ENCODE results near the gene USP17L30. TPM values are rescaled to one million over a fixed set of nuclear protein-coding genes. Genes with fewer than 3 reads are reported as not detected.
"Not testable (repeated sequence)": the region's sequence is repeated elsewhere in the genome, so short reads cannot be mapped to it uniquely, and the experiment has no call there.

USP17L30 gene, protein sequence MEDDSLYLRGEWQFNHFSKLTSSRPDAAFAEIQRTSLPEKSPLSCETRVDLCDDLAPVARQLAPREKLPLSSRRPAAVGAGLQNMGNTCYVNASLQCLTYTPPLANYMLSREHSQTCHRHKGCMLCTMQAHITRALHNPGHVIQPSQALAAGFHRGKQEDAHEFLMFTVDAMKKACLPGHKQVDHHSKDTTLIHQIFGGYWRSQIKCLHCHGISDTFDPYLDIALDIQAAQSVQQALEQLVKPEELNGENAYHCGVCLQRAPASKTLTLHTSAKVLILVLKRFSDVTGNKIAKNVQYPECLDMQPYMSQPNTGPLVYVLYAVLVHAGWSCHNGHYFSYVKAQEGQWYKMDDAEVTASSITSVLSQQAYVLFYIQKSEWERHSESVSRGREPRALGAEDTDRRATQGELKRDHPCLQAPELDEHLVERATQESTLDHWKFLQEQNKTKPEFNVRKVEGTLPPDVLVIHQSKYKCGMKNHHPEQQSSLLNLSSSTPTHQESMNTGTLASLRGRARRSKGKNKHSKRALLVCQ
- total RNA-seq = not detected
- polyA plus RNA-seq = not detected
- long read RNA-seq, donor 1, partial matches to known transcripts = 0 of 1 reads
- long read RNA-seq, donor 1, other reads (novel, unspliced or antisense) = 0 of 1 reads
- long read RNA-seq, donor 2 = 0 reads
- long read RNA-seq, donor 3 = 0 reads
- long read RNA-seq, donor 4 = 0 reads
- long read RNA-seq, donor 5 = 0 reads

DNA sequence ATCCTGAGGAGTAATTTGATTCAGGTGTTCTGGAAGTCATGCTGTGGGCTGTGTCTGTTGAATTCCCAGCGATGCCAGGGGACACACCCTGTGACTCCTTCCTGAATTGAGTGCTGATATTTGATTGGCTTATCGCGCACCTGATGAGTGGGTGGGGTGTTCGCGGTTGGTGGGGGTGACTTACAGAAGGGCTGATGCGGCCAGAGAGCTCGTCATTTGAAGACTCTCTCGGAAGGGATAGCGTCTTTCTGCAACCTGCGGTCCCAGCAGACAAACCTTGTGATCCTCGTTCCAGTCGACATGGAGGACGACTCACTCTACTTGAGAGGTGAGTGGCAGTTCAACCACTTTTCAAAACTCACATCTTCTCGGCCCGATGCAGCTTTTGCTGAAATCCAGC lies at the start of gene USP17L30:
TSS of gene USP17L30 (plus strand) at position 301 of the 400 bp plus-strand sequence. CDS start at position 301, 0 bp downstream.
- not testable (repeated sequence) for H3K9ac ChIP-seq (ENCODE audit: insufficient read depth in 1 of 2, low read length in 2 of 2); H3K9me3 ChIP-seq (ENCODE audit: control insufficient read depth in 4 of 4, insufficient read depth in 3 of 4, low read length in 3 of 4); H3K4me1 ChIP-seq (ENCODE audit: control insufficient read depth in 5 of 5, insufficient read depth in 5 of 5, low read length in 5 of 5); H3K4me3 ChIP-seq; H3K27ac ChIP-seq (ENCODE audit: low read depth in 1 of 2, low read length in 1 of 2); H3K36me3 ChIP-seq (ENCODE audit: control insufficient read depth in 4 of 4, insufficient read depth in 4 of 4, low read length in 4 of 4); ATAC-seq (ENCODE audit: insufficient read depth, low FRiP score); DNase-seq; H3K27me3 ChIP-seq (ENCODE audit: control insufficient read depth in 3 of 3, insufficient read depth in 3 of 3, low read length in 2 of 3)
- WGBS, 2 donors = no CpG with 5 or more reads among the region's 15 CpGs

DNA sequence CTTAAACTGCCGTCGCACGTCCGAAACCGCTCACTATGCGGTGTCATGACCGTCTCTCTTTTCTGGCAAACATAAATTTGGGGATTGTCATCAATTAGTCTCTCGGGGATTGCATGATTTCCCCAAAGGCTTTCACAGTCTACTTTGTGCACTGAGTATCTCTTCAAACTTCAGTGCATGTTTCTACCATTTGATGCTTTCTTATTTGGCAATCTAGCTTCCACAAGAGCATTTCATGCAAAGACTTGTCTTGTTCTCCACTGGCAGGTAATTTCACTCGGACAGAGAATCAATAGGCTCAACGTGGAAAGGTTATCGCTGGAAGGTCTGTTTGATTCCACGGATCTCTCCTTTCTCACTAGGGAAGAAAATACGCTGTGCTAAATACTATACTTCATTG lies 38.7 kb upstream of the USP17L30 start:
- 86 to 90% methylated on average over 1 of the region's 13 CpGs for WGBS, 2 donors
- ATAC-seq (ENCODE audit: insufficient read depth, low FRiP score); H3K9ac ChIP-seq (ENCODE audit: insufficient read depth in 1 of 2, low read length in 2 of 2); H3K4me3 ChIP-seq; H3K9me3 ChIP-seq (ENCODE audit: control insufficient read depth in 4 of 4, insufficient read depth in 3 of 4, low read length in 3 of 4); H3K36me3 ChIP-seq (ENCODE audit: control insufficient read depth in 4 of 4, insufficient read depth in 4 of 4, low read length in 4 of 4); H3K27me3 ChIP-seq (ENCODE audit: control insufficient read depth in 3 of 3, insufficient read depth in 3 of 3, low read length in 2 of 3); H3K27ac ChIP-seq (ENCODE audit: low read depth in 1 of 2, low read length in 1 of 2); DNase-seq; H3K4me1 ChIP-seq (ENCODE audit: control insufficient read depth in 5 of 5, insufficient read depth in 5 of 5, low read length in 5 of 5): not testable (repeated sequence)

DNA sequence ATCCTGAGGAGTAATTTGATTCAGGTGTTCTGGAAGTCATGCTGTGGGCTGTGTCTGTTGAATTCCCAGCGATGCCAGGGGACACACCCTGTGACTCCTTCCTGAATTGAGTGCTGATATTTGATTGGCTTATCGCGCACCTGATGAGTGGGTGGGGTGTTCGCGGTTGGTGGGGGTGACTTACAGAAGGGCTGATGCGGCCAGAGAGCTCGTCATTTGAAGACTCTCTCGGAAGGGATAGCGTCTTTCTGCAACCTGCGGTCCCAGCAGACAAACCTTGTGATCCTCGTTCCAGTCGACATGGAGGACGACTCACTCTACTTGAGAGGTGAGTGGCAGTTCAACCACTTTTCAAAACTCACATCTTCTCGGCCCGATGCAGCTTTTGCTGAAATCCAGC lies 38.1 kb upstream of the USP17L30 start, which contains the start of gene USP17L24:
TSS of gene USP17L24 (plus strand) at position 301 of the 400 bp plus-strand sequence. CDS start at position 301, 0 bp downstream.
- H3K27me3 ChIP-seq (ENCODE audit: control insufficient read depth in 3 of 3, insufficient read depth in 3 of 3, low read length in 2 of 3); H3K4me1 ChIP-seq (ENCODE audit: control insufficient read depth in 5 of 5, insufficient read depth in 5 of 5, low read length in 5 of 5); H3K27ac ChIP-seq (ENCODE audit: low read depth in 1 of 2, low read length in 1 of 2); H3K36me3 ChIP-seq (ENCODE audit: control insufficient read depth in 4 of 4, insufficient read depth in 4 of 4, low read length in 4 of 4); H3K9ac ChIP-seq (ENCODE audit: insufficient read depth in 1 of 2, low read length in 2 of 2); DNase-seq; H3K9me3 ChIP-seq (ENCODE audit: control insufficient read depth in 4 of 4, insufficient read depth in 3 of 4, low read length in 3 of 4); H3K4me3 ChIP-seq; ATAC-seq (ENCODE audit: insufficient read depth, low FRiP score): not testable (repeated sequence)
- WGBS, 2 donors = no CpG with 5 or more reads among the region's 15 CpGs

DNA sequence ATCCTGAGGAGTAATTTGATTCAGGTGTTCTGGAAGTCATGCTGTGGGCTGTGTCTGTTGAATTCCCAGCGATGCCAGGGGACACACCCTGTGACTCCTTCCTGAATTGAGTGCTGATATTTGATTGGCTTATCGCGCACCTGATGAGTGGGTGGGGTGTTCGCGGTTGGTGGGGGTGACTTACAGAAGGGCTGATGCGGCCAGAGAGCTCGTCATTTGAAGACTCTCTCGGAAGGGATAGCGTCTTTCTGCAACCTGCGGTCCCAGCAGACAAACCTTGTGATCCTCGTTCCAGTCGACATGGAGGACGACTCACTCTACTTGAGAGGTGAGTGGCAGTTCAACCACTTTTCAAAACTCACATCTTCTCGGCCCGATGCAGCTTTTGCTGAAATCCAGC lies 33.3 kb upstream of the USP17L30 start, which contains the start of gene USP17L25:
TSS of gene USP17L25 (plus strand) at position 301 of the 400 bp plus-strand sequence. CDS start at position 301, 0 bp downstream.
- H3K4me1 ChIP-seq (ENCODE audit: control insufficient read depth in 5 of 5, insufficient read depth in 5 of 5, low read length in 5 of 5); H3K9ac ChIP-seq (ENCODE audit: insufficient read depth in 1 of 2, low read length in 2 of 2); H3K27me3 ChIP-seq (ENCODE audit: control insufficient read depth in 3 of 3, insufficient read depth in 3 of 3, low read length in 2 of 3); H3K9me3 ChIP-seq (ENCODE audit: control insufficient read depth in 4 of 4, insufficient read depth in 3 of 4, low read length in 3 of 4); DNase-seq; ATAC-seq (ENCODE audit: insufficient read depth, low FRiP score); H3K4me3 ChIP-seq; H3K36me3 ChIP-seq (ENCODE audit: control insufficient read depth in 4 of 4, insufficient read depth in 4 of 4, low read length in 4 of 4); H3K27ac ChIP-seq (ENCODE audit: low read depth in 1 of 2, low read length in 1 of 2): not testable (repeated sequence)
- no CpG with 5 or more reads among the region's 15 CpGs for WGBS, 2 donors

DNA sequence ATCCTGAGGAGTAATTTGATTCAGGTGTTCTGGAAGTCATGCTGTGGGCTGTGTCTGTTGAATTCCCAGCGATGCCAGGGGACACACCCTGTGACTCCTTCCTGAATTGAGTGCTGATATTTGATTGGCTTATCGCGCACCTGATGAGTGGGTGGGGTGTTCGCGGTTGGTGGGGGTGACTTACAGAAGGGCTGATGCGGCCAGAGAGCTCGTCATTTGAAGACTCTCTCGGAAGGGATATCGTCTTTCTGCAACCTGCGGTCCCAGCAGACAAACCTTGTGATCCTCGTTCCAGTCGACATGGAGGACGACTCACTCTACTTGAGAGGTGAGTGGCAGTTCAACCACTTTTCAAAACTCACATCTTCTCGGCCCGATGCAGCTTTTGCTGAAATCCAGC lies 28.6 kb upstream of the USP17L30 start, which contains the start of gene USP17L26:
TSS of gene USP17L26 (plus strand) at position 301 of the 400 bp plus-strand sequence. CDS start at position 301, 0 bp downstream.
- H3K9ac ChIP-seq (ENCODE audit: insufficient read depth in 1 of 2, low read length in 2 of 2); H3K4me3 ChIP-seq; H3K27ac ChIP-seq (ENCODE audit: low read depth in 1 of 2, low read length in 1 of 2); ATAC-seq (ENCODE audit: insufficient read depth, low FRiP score); H3K27me3 ChIP-seq (ENCODE audit: control insufficient read depth in 3 of 3, insufficient read depth in 3 of 3, low read length in 2 of 3); H3K4me1 ChIP-seq (ENCODE audit: control insufficient read depth in 5 of 5, insufficient read depth in 5 of 5, low read length in 5 of 5); H3K36me3 ChIP-seq (ENCODE audit: control insufficient read depth in 4 of 4, insufficient read depth in 4 of 4, low read length in 4 of 4); H3K9me3 ChIP-seq (ENCODE audit: control insufficient read depth in 4 of 4, insufficient read depth in 3 of 4, low read length in 3 of 4); DNase-seq: not testable (repeated sequence)
- WGBS, 2 donors = no CpG with 5 or more reads among the region's 15 CpGs

DNA sequence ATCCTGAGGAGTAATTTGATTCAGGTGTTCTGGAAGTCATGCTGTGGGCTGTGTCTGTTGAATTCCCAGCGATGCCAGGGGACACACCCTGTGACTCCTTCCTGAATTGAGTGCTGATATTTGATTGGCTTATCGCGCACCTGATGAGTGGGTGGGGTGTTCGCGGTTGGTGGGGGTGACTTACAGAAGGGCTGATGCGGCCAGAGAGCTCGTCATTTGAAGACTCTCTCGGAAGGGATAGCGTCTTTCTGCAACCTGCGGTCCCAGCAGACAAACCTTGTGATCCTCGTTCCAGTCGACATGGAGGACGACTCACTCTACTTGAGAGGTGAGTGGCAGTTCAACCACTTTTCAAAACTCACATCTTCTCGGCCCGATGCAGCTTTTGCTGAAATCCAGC lies 23.8 kb upstream of the USP17L30 start, which contains the start of gene USP17L5:
TSS of gene USP17L5 (plus strand) at position 301 of the 400 bp plus-strand sequence. CDS start at position 301, 0 bp downstream.
- not testable (repeated sequence) for H3K9me3 ChIP-seq (ENCODE audit: control insufficient read depth in 4 of 4, insufficient read depth in 3 of 4, low read length in 3 of 4); H3K9ac ChIP-seq (ENCODE audit: insufficient read depth in 1 of 2, low read length in 2 of 2); H3K27ac ChIP-seq (ENCODE audit: low read depth in 1 of 2, low read length in 1 of 2); H3K27me3 ChIP-seq (ENCODE audit: control insufficient read depth in 3 of 3, insufficient read depth in 3 of 3, low read length in 2 of 3); H3K4me3 ChIP-seq; DNase-seq; H3K4me1 ChIP-seq (ENCODE audit: control insufficient read depth in 5 of 5, insufficient read depth in 5 of 5, low read length in 5 of 5); ATAC-seq (ENCODE audit: insufficient read depth, low FRiP score); H3K36me3 ChIP-seq (ENCODE audit: control insufficient read depth in 4 of 4, insufficient read depth in 4 of 4, low read length in 4 of 4)
- no CpG with 5 or more reads among the region's 15 CpGs for WGBS, 2 donors

DNA sequence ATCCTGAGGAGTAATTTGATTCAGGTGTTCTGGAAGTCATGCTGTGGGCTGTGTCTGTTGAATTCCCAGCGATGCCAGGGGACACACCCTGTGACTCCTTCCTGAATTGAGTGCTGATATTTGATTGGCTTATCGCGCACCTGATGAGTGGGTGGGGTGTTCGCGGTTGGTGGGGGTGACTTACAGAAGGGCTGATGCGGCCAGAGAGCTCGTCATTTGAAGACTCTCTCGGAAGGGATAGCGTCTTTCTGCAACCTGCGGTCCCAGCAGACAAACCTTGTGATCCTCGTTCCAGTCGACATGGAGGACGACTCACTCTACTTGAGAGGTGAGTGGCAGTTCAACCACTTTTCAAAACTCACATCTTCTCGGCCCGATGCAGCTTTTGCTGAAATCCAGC lies 19.1 kb upstream of the USP17L30 start, which contains the start of gene USP17L27:
TSS of gene USP17L27 (plus strand) at position 301 of the 400 bp plus-strand sequence. CDS start at position 301, 0 bp downstream.
- not testable (repeated sequence) for H3K27me3 ChIP-seq (ENCODE audit: control insufficient read depth in 3 of 3, insufficient read depth in 3 of 3, low read length in 2 of 3); H3K4me1 ChIP-seq (ENCODE audit: control insufficient read depth in 5 of 5, insufficient read depth in 5 of 5, low read length in 5 of 5); ATAC-seq (ENCODE audit: insufficient read depth, low FRiP score); H3K27ac ChIP-seq (ENCODE audit: low read depth in 1 of 2, low read length in 1 of 2); DNase-seq; H3K9me3 ChIP-seq (ENCODE audit: control insufficient read depth in 4 of 4, insufficient read depth in 3 of 4, low read length in 3 of 4); H3K9ac ChIP-seq (ENCODE audit: insufficient read depth in 1 of 2, low read length in 2 of 2); H3K4me3 ChIP-seq; H3K36me3 ChIP-seq (ENCODE audit: control insufficient read depth in 4 of 4, insufficient read depth in 4 of 4, low read length in 4 of 4)
- WGBS, 2 donors = no CpG with 5 or more reads among the region's 15 CpGs
